Glomerular endothelial cell (primary cell): Measurements from ENCODE around the gene IGF1. TPM values are rescaled to one million over a fixed set of nuclear protein-coding genes. Genes with fewer than 3 reads are reported as not detected.

Experiments used
- DNase-seq: peaks from one replicate; pipeline ENCODE4 v3.0.0-alpha.2; 2011; ENCODE audit warnings: low read depth, low spot score; ENCODE audit errors: extremely low read depth
- total RNA-seq: library from RNA; depleted of rRNA; stranded (reverse); fragments of >200 nt; gene quantifications from 2 replicates; pipeline ENCODE4 v1.2.3, GENCODE V29; 2015

The IGF1 gene
- total RNA-seq, 1 donor from 2014 or later, result 0.06 TPM

DNA sequence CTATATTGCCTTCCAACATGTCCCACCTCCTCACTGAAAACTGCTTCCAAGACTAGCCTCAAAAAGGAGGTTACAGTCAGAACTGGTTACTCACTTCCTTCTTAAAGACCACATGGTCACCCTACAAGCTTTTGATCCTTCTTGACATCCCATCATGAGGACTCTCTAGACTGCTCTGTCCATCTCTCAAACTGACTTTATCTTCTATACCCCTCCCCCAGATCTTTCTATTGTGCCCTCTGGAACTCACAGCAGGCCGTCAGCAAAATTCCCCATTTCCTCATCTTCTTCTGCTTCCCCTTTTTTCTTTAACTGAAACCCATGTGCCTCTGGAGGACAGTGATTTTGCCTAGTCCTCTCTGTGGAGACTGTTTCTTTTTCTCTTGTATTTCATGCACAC, 18.1 kb upstream of the IGF1 start:
- no peak for DNase-seq

DNA sequence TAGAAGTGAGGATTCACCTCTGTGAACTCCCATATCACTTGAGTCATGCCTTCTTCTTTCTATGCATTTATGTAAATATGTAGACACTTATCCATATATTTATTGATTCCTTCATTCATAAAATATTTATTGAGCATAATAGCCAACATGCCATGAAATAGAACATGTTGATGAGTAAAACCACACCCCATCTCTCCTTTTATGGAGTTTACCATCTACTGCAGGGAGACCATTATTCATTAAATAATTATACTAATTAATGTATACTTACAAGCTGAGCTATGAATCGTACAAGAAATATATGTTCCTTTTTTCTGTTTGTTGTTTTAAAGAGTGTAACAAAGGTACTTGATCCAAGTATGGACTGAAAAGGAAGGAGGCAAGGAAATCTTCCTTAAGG, 17.4 kb upstream of the IGF1 start:
- no peak for DNase-seq

DNA sequence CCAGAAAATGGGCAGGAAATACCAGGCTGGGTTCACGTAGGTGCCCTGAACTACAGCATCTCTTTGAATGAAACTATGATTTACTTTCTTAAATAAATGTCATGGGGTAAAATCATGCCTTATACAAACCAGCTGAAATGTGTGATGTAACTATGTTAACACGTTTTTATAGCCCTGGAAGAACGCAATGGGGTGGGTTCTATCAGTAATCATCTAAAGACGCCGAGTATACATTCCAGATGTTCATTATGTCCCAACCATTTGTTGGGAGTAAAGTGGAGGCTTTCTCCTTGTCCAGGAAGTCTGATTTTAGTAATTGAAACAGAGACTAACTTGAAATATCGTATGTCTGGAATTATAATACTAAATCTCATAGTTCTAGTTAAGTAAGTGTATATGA, 16.2 kb upstream of the IGF1 start:
- no peak for DNase-seq

DNA sequence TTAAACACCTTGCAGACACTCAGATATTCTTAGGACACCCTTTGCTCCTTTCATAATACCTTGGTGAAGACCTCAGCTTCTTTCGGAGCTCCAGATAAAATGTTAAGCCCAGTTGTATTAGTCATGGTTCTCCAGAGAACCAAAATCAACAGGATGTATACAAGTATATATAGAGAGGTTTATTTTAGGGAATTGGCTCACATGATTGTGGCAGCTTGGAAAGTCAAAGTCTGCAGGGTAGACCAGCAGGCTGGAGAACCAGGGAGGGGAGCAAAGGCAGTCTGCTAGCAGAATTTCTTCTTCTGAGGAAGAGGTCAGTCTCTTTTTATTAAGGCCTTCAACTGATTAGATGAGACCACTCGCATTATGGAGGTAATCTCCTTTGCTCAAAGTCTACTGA, 6.9 kb upstream of the IGF1 start:
- no peak for DNase-seq

DNA sequence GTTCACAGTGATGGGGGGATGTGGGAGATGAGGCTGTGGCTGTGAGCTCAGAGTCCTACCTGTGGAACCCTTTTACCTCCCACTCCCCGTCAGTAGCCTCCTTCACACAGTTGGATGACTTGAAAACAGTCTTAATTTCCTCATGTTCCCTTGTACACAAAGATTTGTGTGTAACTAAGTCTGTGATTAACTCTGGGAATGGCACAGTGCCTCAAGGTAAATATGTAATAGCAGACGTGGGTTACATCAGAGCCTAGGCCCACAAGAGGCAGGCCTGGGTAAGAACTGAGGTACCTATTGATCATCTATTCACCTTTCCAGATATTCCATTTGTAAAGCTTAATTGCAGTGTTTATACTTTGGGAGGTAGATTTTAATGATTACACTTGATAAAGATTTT, 5.8 kb upstream of the IGF1 start:
- no peak for DNase-seq

DNA sequence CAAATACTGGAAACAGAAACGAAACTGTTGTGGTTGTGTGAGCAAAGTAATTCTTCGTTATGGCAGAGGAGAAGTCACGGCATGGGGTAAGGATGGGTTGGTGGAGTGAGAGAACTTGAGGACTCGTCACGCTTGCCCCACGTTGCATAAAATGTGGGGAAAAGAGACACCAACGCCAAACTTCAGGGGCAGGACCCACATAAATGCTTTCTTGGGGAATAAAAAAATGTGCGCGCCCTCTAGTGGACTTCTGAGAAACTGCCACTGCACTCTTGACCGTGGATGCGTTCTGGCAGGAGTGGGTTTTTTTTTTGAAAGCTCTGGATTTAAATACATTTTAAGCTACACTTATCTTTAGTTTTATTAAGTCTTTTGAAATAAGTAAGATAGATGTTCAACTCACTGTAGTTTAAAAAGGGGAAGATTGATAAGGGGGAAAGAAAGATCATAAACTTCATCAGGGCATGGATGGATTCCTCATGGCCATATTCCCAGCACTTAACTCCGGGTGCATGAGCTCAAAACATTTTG, 4.1 kb upstream of the IGF1 start:
- DNase-seq, result peak; percentile 23

DNA sequence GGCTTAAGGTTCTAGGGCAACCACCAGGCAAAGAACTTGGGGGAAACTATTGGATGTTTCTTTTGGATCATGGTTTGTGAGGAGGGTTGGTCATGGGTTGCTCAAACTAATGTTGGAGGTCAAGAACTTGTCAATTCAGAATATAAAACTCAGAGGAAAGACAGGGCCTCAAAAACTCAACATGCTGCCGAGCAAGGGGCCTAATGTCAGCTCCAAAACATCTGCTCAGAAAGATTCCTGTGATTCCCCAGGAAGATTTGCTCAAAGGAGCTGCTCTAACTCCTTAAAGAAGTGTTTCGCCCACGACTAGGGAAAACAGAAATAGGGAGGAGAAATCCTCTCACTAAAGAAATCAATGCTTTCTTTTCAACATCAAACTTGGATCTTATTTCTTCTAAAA, 3.7 kb upstream of the IGF1 start:
- DNase-seq, result no peak

DNA sequence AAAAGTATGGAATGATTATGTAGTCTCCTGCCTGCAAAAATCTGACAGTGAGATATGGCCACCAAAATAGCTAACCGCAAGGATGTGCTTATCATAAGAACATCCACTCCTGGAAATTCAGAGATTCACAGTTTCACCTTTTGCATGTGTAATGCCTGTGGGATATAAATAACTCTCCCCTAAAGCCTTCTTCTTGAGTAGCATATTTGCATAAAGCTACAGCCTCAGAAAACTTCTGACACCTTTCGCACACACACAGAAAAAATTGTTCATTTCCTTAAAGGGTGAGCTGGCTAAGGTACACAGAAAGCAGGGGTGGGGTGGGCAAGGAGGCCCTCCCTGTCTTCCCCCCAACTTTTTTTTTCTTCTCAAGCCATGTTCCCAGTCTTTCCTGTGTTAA, 3.1 kb upstream of the IGF1 start:
- DNase-seq, result no peak

DNA sequence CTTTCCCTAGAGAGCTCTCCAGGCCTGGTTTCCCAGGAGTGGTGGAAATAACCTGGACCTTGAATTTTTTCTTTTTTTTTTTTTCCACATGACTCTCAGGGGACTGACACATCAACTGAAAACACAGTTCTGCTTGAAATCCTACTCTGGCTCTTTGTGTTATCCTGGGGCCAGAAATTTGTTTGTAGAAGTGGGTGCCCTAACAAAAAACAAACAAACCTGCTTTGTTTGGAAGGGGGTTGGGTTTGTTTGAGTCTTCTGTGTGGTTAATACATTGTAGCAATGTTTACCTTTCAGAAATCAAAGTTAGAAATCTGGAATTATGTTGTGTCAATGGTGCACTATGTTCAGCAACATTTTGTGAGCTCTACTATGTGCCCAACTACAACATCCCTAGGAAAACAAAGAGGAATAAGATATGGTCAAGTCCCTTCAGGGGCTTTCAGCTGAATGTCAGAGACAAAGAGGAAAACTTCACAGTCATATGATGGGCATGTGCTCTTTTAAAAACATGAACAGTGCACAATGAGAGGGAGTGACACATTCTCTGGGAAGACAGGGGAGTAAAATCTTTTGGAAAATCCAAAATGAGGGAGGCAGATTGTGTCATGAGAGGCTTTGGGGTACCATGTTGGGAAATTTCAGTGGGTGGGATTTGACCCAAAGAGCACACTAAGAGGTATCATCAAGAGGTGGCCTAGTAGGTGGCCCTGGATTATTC, 1.5 kb upstream of the IGF1 start:
- no peak for DNase-seq

DNA sequence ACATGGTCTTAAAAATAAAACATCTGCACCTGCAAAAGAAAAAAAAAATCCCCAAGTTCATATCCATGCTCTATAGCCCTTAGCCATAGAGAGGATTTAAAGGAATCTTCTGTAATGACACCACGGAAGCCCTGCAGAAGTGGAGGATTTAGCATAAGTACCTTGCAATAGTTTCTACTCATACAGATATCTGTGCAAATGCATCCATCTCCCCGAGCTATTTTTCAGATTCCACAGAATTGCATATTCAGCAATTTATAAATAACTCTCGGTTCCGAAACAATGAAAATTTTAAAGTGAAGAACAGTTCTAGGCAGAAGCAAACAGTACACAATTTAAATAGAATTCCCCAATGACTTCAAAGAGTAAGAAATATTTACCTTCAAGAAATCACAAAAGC, 424 bp downstream of the IGF1 start:
- DNase-seq, result no peak

DNA sequence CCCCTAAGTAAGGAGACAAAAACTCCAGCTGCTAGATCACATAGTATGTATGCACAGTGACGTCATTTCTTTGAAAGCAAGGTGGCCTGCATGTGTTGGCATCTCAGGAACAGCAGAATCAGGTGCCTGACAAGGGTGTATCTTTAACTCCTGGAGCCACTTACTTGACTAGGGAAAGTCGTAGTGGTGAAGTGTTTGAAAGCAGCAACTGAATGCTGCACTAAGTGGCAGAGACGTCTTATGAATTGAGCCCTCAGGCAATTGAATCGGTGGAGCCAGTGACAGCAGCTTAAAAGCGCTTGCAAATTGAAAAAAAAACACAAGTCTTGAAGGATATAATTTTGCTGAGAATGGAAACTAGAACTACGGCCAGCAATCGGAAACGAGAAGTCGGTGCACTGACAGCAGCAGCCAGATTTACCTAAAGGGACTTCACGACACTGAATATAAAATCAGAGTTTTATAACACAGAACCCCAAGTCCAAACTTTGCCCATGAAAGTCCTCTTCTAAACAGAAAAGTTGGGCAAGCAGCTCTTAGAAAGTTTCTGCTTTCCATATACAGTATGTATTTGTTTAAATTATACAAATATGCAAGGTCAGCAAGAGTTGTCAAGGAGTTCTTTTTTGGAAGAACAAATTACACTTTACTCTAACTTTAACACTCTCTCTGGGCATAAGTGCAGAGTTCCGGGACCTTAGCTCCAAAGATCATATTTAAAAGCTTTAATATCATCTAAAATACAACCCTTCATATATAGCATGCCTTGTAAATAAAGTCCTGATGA, 1.1 kb downstream of the IGF1 start:
- DNase-seq, result no peak

DNA sequence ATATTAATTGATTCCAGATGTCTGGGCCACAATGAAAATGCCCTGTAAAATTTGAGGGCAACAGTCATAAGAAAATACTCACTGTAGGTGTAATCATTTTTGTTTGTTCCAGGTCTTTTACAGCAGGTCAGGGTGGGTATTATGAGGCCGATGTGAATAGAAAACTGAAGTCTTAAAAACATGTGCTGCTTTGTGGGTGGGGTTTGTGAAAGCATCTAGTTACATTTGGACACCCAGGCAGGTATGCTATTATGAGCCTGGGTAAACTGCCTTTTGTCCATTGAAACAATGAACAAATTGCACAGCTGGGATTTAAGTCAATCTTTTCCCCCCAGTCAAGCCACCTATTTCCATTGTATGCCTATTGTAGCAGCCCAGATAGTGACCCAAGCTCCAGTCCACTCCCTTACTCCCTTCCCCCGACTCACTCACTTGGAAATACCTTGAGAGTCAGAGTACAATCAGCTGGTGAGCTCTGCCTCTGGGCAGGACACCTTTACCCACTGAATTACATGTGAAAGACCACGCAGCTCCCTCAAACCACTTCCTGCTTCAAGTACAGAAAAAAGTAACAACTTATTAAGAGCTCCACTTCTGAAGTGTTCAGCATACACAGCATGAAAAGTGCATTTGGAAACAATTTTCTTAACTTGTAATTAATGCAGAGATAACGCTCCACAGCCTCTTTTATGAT, 1.8 kb downstream of the IGF1 start:
- no peak for DNase-seq

DNA sequence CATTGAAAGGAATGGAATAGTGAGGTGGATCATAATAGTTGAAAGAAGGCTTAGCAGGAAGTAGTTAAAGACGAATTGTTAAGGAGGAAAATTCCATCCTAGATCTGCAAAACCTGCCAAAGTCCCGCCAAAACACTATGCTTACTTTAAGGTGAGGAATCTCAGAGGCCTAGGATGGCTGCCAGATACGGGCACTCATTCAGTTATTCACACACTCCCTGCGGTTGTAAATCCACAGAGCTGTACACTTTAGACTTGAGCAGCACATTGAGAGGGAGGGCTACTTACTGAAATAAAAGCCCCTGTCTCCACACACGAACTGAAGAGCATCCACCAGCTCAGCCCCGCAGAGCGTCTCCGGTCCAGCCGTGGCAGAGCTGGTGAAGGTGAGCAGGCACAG, 5.0 kb downstream of the IGF1 start:
- no peak for DNase-seq

DNA sequence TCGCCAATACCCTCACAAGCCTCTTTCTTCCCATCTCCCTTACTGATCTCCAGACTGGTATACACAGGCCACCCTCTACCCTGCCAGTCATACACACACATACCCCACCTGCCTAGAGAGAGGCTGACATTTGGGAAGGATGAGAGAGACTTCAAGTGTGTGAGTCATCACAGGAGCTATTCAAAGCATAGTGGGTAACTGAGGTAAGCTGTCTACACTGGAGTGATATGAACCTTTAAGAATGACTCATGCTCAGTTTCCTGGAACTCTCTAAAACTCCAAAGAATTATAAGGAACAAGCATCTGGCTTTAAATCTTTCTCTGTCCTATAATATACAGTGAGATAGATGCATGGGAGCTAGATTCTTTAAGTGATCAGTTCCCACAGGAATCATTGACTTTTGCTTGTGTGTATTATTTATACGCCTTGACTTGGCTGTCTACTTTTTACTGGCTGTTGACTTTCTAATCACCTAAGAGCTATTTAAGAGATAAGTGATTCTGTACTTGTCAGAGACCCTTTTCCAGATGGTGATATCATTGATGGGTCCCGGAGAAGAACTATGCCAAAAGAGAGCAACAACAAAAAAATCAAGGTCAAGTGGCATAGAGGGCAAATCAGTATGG, 5.8 kb downstream of the IGF1 start:
- DNase-seq, result no peak

DNA sequence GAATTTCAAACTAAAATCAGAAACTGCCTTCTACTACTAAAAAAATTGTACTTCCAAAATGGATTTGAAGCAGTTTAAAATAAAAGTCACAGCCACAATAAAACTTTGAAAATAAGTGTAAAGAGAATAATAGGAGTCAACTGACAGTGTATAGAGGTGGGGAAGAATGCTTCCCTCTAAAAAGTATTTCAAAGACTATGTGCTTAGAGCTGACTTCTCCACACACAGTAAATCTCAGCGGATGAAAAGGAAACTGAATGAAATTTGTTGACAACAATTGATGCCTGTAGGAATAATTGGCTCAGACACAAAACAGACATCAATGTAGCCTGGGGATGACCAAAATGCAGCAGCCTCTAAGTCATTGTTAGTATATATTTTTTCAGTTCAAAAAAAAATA, 7.9 kb downstream of the IGF1 start:
- DNase-seq, result no peak

DNA sequence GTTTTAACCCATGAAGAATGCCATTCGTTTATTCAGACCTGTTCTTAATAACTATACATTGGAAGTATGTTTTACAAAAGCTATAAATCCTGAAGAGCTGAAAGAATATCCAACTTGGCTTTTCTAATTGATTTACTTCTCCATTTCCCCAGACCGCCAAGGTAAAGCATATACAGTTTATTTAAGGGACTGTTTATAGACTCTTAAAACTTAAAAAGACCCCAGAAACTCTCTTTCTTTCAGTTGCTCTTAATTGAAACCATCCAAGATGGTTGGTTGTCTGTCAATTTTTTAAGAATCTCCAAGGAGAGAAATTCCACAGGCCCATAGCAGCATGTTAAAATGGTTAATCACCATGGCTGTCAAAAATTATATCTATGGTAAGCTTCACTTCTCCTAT, 8.8 kb downstream of the IGF1 start:
- DNase-seq, result no peak

DNA sequence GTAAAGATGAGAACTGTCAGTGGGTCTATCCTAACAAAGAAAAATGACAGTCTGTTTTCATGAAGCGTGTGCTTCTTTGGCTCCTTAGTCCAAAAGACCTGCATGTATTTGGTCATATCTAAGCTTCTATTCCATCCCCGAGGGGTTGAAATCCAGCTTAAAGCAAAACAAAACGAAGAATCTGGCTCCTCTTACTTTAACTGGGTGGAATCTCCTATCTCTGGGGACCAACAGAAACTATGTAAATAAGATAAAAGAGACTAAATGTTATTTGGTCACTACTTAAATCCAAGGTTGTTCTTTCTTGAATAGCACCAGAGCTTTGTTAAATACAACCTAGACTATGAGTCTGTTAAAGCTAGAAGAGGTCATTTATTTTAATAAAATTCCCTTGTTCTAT, 9.4 kb downstream of the IGF1 start:
- DNase-seq, result no peak

DNA sequence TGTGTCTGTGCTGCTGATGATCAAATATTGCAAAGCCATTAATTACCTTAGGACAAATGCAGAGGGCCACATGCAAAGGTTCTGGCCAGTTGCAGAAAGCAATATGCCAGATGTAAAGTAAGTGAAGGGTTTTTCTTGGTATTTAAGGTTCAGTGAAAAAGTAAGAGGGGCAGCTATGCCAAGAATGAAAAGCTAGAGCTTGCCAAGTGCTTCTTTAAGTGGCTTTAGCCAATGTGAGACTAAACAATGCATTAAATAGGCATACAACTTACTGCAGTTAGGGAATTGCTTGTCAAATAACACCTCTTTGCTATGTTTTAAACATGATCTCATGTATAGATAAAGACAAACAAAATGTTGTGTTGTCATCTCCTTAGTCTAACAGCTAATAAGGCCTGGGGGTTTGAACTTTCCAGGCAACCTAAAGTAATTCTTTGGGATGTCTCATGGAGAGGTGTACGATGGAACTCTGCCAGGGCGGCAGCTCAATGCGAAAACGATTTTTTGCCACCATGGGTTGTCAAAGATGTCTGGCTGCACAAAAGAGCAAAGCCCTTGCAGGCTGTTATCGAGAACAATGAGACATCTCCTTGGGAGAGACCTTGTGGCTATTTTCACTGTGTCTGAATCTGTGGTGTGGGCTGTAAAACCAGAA, 12.0 kb downstream of the IGF1 start:
- DNase-seq, result no peak

DNA sequence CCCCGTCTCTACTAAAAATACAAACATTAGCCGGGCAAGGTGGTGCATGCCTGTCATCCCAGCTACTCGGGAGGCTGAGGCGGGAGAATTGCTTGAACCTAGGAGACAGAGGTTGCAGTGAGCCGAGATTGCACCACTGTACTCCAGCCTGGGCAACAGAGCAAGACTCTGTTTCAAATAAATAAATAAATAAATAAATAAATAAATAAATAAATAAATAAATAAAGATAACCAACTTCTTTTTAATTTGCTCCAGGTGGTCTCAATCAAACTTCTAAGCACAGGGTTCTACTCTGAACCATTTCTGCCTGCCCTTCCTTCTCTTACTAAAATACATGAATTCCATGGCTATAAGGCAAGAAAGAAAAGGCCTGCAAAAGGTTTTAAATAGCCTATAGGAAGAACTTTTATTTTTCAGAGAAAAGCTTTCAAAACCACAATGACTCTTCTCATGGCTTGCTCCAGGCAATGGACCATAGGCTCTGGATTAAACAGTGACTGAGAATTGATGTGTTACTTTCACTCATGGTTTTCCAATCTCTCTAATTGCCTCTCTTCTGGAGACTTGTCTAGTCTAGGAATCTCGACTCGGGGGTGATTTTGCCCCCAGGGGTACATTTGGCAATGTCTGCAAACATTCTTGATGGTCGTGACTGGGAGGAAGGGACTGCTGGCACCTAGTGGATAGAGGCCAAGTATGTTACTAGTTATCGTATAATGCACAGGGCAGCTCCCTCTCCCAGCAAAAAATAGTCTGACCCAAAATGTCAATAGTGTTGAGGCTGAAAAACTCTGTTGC, 14.4 kb downstream of the IGF1 start:
- no peak for DNase-seq
